ENCODE data around the gene NFATC3. TPM values are rescaled to one million over a fixed set of nuclear protein-coding genes. Genes with fewer than 3 reads are reported as not detected.

NFATC3 gene
- total RNA-seq, 1 donor from 2014 or later: 152 TPM

GRCh38 chr16:68235108-68235886 lies 150.1 kb downstream of the NFATC3 start:
- no peak overlapping the region for H3K27ac Mint-ChIP-seq
- DNase-seq (ENCODE audit: low spot score): no peak
- no peak overlapping the region for H3K4me3 Mint-ChIP-seq
- H3K4me1 Mint-ChIP-seq (ENCODE audit: low read depth): peaks cover 26% of the 10 kb centered on the region
- peaks cover 3% of the 10 kb centered on the region for H3K27me3 Mint-ChIP-seq (ENCODE audit: insufficient read depth)
- intact Hi-C loops (cut with micrococcal nuclease): loop anchor here (5.0 kb wide), 1 partner anchor 298 kb away; the partner anchor contains the start of gene PSMB10
- H3K36me3 Mint-ChIP-seq (ENCODE audit: low read depth): no peaks in the 10 kb centered on the region
- H3K9me3 Mint-ChIP-seq: no peaks in the 10 kb centered on the region

GRCh38 chr16:68235887-68236136 lies 150.6 kb downstream of the NFATC3 start, which contains the start of gene ESRP2:
Gene ESRP2, minus strand, starts transcription at chr16:68236127. Its CDS starts 82 bp downstream, at chr16:68236045.
- Mint-ChIP-seq H3K27ac (peak within 1 kb of the TSS; percentile 52), H3K36me3 (ENCODE audit: low read depth) (no peaks in the 10 kb centered on the region), H3K9me3 (no peaks in the 10 kb centered on the region), H3K27me3 (ENCODE audit: insufficient read depth) (peaks cover 3% of the 10 kb centered on the region), H3K4me1 (ENCODE audit: low read depth) (peaks cover 26% of the 10 kb centered on the region), H3K4me3 (peak within 1 kb of the TSS; percentile 84)
- DNase-seq (ENCODE audit: low spot score): no peak
- intact Hi-C loops (cut with micrococcal nuclease): loop anchor here (2.0 to 5.0 kb wide), 2 partner anchors 75 to 299 kb away; partner anchors contain the start of genes PRMT7, PSMB10 and SLC7A6OS

GRCh38 chr16:68236137-68236825 lies 151.1 kb downstream of the NFATC3 start:
- Mint-ChIP-seq H3K27me3 (ENCODE audit: insufficient read depth) (peaks cover 3% of the 10 kb centered on the region), H3K4me1 (ENCODE audit: low read depth) (peaks cover 26% of the 10 kb centered on the region), H3K4me3 (peak overlapping the region; percentile 84), H3K9me3 (no peaks in the 10 kb centered on the region), H3K27ac (peak overlapping the region; percentile 52), H3K36me3 (ENCODE audit: low read depth) (no peaks in the 10 kb centered on the region)
- no peak for DNase-seq (ENCODE audit: low spot score)
- intact Hi-C loops (cut with micrococcal nuclease): loop anchor here (2.0 to 5.0 kb wide), 2 partner anchors 75 to 299 kb away; partner anchors contain the start of genes PRMT7, PSMB10 and SLC7A6OS

- Mint-ChIP-seq H3K27me3 (ENCODE audit: insufficient read depth) (peaks cover 3% of the 10 kb centered on the region), H3K4me3 (peak overlapping the region; percentile 84), H3K36me3 (ENCODE audit: low read depth) (no peaks in the 10 kb centered on the region), H3K9me3 (no peaks in the 10 kb centered on the region), H3K4me1 (ENCODE audit: low read depth) (peaks cover 26% of the 10 kb centered on the region), H3K27ac (peak overlapping the region; percentile 52)
- intact Hi-C loops (cut with micrococcal nuclease): loop anchor here (1.0 to 5.0 kb wide), 4 partner anchors 8 to 300 kb away; partner anchors contain the start of genes PLA2G15, PRMT7, PSMB10 and SLC7A6OS
- no peak for DNase-seq (ENCODE audit: low spot score)
Observed at GRCh38 chr16:68236826-68237242, 151.7 kb downstream of the NFATC3 start.

- intact Hi-C loops (cut with micrococcal nuclease): loop anchor here (1.0 to 5.0 kb wide), 4 partner anchors 8 to 300 kb away; partner anchors contain the start of genes PLA2G15, PRMT7, PSMB10 and SLC7A6OS
- Mint-ChIP-seq H3K4me3 (peak overlapping the region; percentile 84), H3K27ac (peak overlapping the region; percentile 59), H3K9me3 (no peaks in the 10 kb centered on the region), H3K36me3 (ENCODE audit: low read depth) (no peaks in the 10 kb centered on the region), H3K27me3 (ENCODE audit: insufficient read depth) (peaks cover 5% of the 10 kb centered on the region), H3K4me1 (ENCODE audit: low read depth) (peaks cover 26% of the 10 kb centered on the region)
- peak; percentile 84 for DNase-seq (ENCODE audit: low spot score)
Observed at GRCh38 chr16:68237243-68238028, 152.3 kb downstream of the NFATC3 start.

GRCh38 chr16:68238029-68238345 lies 152.8 kb downstream of the NFATC3 start:
- no peak for DNase-seq (ENCODE audit: low spot score)
- peak overlapping the region; percentile 84 for H3K4me3 Mint-ChIP-seq
- H3K9me3 Mint-ChIP-seq: no peaks in the 10 kb centered on the region
- no peaks in the 10 kb centered on the region for H3K36me3 Mint-ChIP-seq (ENCODE audit: low read depth)
- intact Hi-C loops (cut with micrococcal nuclease): loop anchor here (5.0 kb wide), 1 partner anchor 301 kb away; the partner anchor contains the start of gene PSMB10
- H3K27ac Mint-ChIP-seq: peak overlapping the region; percentile 59
- peaks cover 5% of the 10 kb centered on the region for H3K27me3 Mint-ChIP-seq (ENCODE audit: insufficient read depth)
- peaks cover 26% of the 10 kb centered on the region for H3K4me1 Mint-ChIP-seq (ENCODE audit: low read depth)

- H3K4me3 Mint-ChIP-seq: no peak overlapping the region
- DNase-seq (ENCODE audit: low spot score): no peak
- H3K4me1 Mint-ChIP-seq (ENCODE audit: low read depth): peaks cover 31% of the 10 kb centered on the region
- H3K36me3 Mint-ChIP-seq (ENCODE audit: low read depth): peaks cover 2% of the 10 kb centered on the region
- H3K9me3 Mint-ChIP-seq: no peaks in the 10 kb centered on the region
- H3K27ac Mint-ChIP-seq: no peak overlapping the region
- intact Hi-C loops (cut with micrococcal nuclease): no loop called here
- H3K27me3 Mint-ChIP-seq (ENCODE audit: insufficient read depth): peaks cover 8% of the 10 kb centered on the region
Observed at GRCh38 chr16:68242085-68242484, 156.9 kb downstream of the NFATC3 start.

GRCh38 chr16:68242926-68243858 lies 158.0 kb downstream of the NFATC3 start:
- Mint-ChIP-seq H3K4me1 (ENCODE audit: low read depth) (peaks cover 24% of the 10 kb centered on the region), H3K4me3 (peak overlapping the region; percentile 99), H3K36me3 (ENCODE audit: low read depth) (peaks cover 2% of the 10 kb centered on the region), H3K27ac (no peak overlapping the region), H3K27me3 (ENCODE audit: insufficient read depth) (peaks cover 5% of the 10 kb centered on the region), H3K9me3 (no peaks in the 10 kb centered on the region)
- intact Hi-C loops (cut with micrococcal nuclease): no loop called here
- DNase-seq (ENCODE audit: low spot score): no peak

- Mint-ChIP-seq H3K4me3 (peak overlapping the region; percentile 99), H3K9me3 (no peaks in the 10 kb centered on the region), H3K36me3 (ENCODE audit: low read depth) (peaks cover 2% of the 10 kb centered on the region), H3K27ac (peak overlapping the region; percentile 52), H3K4me1 (ENCODE audit: low read depth) (peaks cover 18% of the 10 kb centered on the region), H3K27me3 (ENCODE audit: insufficient read depth) (peaks cover 5% of the 10 kb centered on the region)
- intact Hi-C loops (cut with micrococcal nuclease): no loop called here
- DNase-seq (ENCODE audit: low spot score): no peak
Observed at GRCh38 chr16:68244481-68244902, 159.3 kb downstream of the NFATC3 start.

- Mint-ChIP-seq H3K27ac (peak within 1 kb of the TSS; percentile 82), H3K9me3 (no peaks in the 10 kb centered on the region), H3K27me3 (ENCODE audit: insufficient read depth) (peaks cover 5% of the 10 kb centered on the region), H3K4me1 (ENCODE audit: low read depth) (peaks cover 18% of the 10 kb centered on the region), H3K4me3 (peak within 1 kb of the TSS; percentile 99), H3K36me3 (ENCODE audit: low read depth) (peaks cover 4% of the 10 kb centered on the region)
- peak; percentile 93 for DNase-seq (ENCODE audit: low spot score)
- intact Hi-C loops (cut with micrococcal nuclease): loop anchor here (1.0 kb wide), 6 partner anchors 8 to 203 kb away; partner anchors contain the start of genes NFATC3, SLC7A6, SLC7A6OS and SMPD3
Observed at GRCh38 chr16:68244903-68245853, 160.0 kb downstream of the NFATC3 start, which contains the start of gene PLA2G15. Gene PLA2G15, plus strand, starts transcription at chr16:68245373. Its CDS starts 54 bp downstream, at chr16:68245427.

- DNase-seq (ENCODE audit: low spot score): no peak
- intact Hi-C loops (cut with micrococcal nuclease): no loop called here
- peaks cover 5% of the 10 kb centered on the region for H3K27me3 Mint-ChIP-seq (ENCODE audit: insufficient read depth)
- no peaks in the 10 kb centered on the region for H3K9me3 Mint-ChIP-seq
- H3K4me1 Mint-ChIP-seq (ENCODE audit: low read depth): peaks cover 18% of the 10 kb centered on the region
- peak overlapping the region; percentile 82 for H3K27ac Mint-ChIP-seq
- H3K4me3 Mint-ChIP-seq: peak overlapping the region; percentile 99
- H3K36me3 Mint-ChIP-seq (ENCODE audit: low read depth): peaks cover 7% of the 10 kb centered on the region
Observed at GRCh38 chr16:68246121-68246520, 161.0 kb downstream of the NFATC3 start.
